Activated CD4-positive, alpha-beta T cell treated with anti-CD3 and anti-CD28 coated beads for 4 hours (primary cell): ENCODE measurements around the gene KRT1.

Experiments
- DNase-seq, 2 donors: peaks; one replicate each; pipeline ENCODE4 v3.0.0-alpha.2; 2020

KRT1 gene

GRCh38 chr12:52631676-52632459 is 48.3 kb downstream of the KRT1 start:
- no peak for DNase-seq

- DNase-seq, result no peak
These were observed 48.9 kb downstream of the KRT1 start for GRCh38 chr12:52631264-52631663.

GRCh38 chr12:52630599-52631200 is 49.5 kb downstream of the KRT1 start:
- no peak for DNase-seq

- DNase-seq, result no peak
These were observed 50.2 kb downstream of the KRT1 start for GRCh38 chr12:52630008-52630500.

GRCh38 chr12:52629281-52630007 is 50.8 kb downstream of the KRT1 start:
- no peak for DNase-seq

GRCh38 chr12:52628841-52629240 is 51.4 kb downstream of the KRT1 start:
- no peak for DNase-seq

- DNase-seq, result no peak
These were observed 52.1 kb downstream of the KRT1 start for GRCh38 chr12:52628111-52628507.

- no peak for DNase-seq
These were observed 52.7 kb downstream of the KRT1 start for GRCh38 chr12:52627395-52628110.
